H1 (cell line): ENCODE measurements around the gene CACNA1E. TPM values are rescaled to one million over a fixed set of nuclear protein-coding genes. Genes with fewer than 3 reads are reported as not detected.

Experiments
- CTCF ChIA-PET: fragments of 300-600 bp; sonication (Branson Sonifier 250); formaldehyde crosslinking; loops from one replicate; lab custom pipeline; 2021; ENCODE audit not compliant: partially characterized antibody; lab: Charles Lee
- POLR2A ChIA-PET: fragments of 300-600 bp; sonication (Branson Sonifier 250); formaldehyde crosslinking; loops from one replicate; lab custom pipeline; 2021; ENCODE audit warnings: inconsistent platforms; ENCODE audit not compliant: partially characterized antibody; lab: Charles Lee
- DNase-seq, 2 experiments: peaks; one replicate each; pipeline versions ENCODE4 v3.0.0 to v3.0.0-alpha.2; 2010 to 2022; ENCODE audit warnings: low spot score in 2 of 2, low read depth in 1 of 2, mixed read lengths in 1 of 2
- FAIRE-seq: peaks from 2 replicates; lab custom pipeline; 2011; peaks lifted over from hg19 to GRCh38; lab: Jason Lieb, UNC
- H2AFZ ChIP-seq: 2 replicates; pipeline ENCODE4 v1.8.1; 2012; ENCODE audit warnings: low read length, inconsistent platforms
- H2AK5ac ChIP-seq: 2 replicates; pipeline ENCODE4 v1.6.1; 2013; ENCODE audit warnings: low read depth, low read length
- H2BK120ac ChIP-seq: replicated peaks from 2 replicates; pipeline ENCODE3; 2013; ENCODE audit warnings: low read depth, low read length, inconsistent platforms
- H2BK12ac ChIP-seq: 2 replicates; pipeline ENCODE4 v1.6.1; 2013; ENCODE audit warnings: low read depth, low read length
- H2BK15ac ChIP-seq: 2 replicates; pipeline ENCODE4 v1.6.1; 2013; ENCODE audit warnings: low read length
- H2BK20ac ChIP-seq: 2 replicates; pipeline ENCODE4 v1.6.1; 2013; ENCODE audit warnings: low read length
- H2BK5ac ChIP-seq: 2 replicates; pipeline ENCODE4 v1.6.1; 2013; ENCODE audit warnings: low read depth, low read length
- H3K14ac ChIP-seq: 2 replicates; pipeline ENCODE4 v1.6.1; 2013; ENCODE audit warnings: inconsistent platforms; ENCODE audit not compliant: insufficient read length
- H3K18ac ChIP-seq: 2 replicates; pipeline ENCODE4 v1.6.1; 2013; ENCODE audit warnings: low read length; ENCODE audit errors: extremely low read depth
- H3K23ac ChIP-seq: 2 replicates; pipeline ENCODE4 v1.6.1; 2013; ENCODE audit warnings: inconsistent platforms; ENCODE audit not compliant: insufficient read length
- H3K23me2 ChIP-seq: 2 replicates; pipeline ENCODE4 v1.6.1; 2013; ENCODE audit warnings: low read depth, low read length
- H3K27ac ChIP-seq: 2 replicates; pipeline ENCODE4 v1.6.1; 2011; ENCODE audit warnings: low read depth, low read length, inconsistent platforms
- H3K27me3 ChIP-seq, 4 experiments: replicated peaks in 1 of 4; 1 replicate in 1 of 4; 2 replicates in 3 of 4; pipeline versions ENCODE4 v1.6.1 to v1.8.1; 2011 to 2013; ENCODE audit warnings: low read length in 3 of 4, mild to moderate bottlenecking in 3 of 4, inconsistent platforms in 2 of 4, mixed read lengths in 2 of 4, moderate library complexity in 1 of 4; ENCODE audit not compliant: control insufficient read depth in 3 of 4, insufficient read depth in 3 of 4; ENCODE audit errors: extremely low read depth in 1 of 4
- H3K36me3 ChIP-seq, 4 experiments: 2 replicates each; pipeline versions ENCODE4 v1.6.1 to v1.8.1; 2011 to 2013; ENCODE audit warnings: mild to moderate bottlenecking in 4 of 4, low read length in 3 of 4, moderate library complexity in 2 of 4, control low read depth in 1 of 4, inconsistent platforms in 1 of 4; ENCODE audit not compliant: insufficient read depth in 4 of 4, control insufficient read depth in 2 of 4
- H3K4ac ChIP-seq: replicated peaks from 2 replicates; pipeline ENCODE3; 2013; ENCODE audit warnings: low read length, low read depth, mixed read lengths, inconsistent platforms; ENCODE audit not compliant: insufficient read length
- H3K4me1 ChIP-seq, 4 experiments: replicated peaks in 1 of 4; 1 replicate in 1 of 4; 2 replicates in 3 of 4; pipeline versions ENCODE4 v1.6.1 to v1.8.1; 2011 to 2013; ENCODE audit warnings: low read length in 3 of 4, inconsistent platforms in 2 of 4, mixed read lengths in 1 of 4; ENCODE audit not compliant: insufficient read depth in 4 of 4, control insufficient read depth in 3 of 4
- H3K4me2 ChIP-seq, 2 experiments: 2 replicates each; pipeline versions ENCODE4 v1.6.1 to v1.8.1; 2011 to 2013; ENCODE audit warnings: low read depth in 2 of 2, low read length in 2 of 2, control low read depth in 1 of 2, inconsistent platforms in 1 of 2, mild to moderate bottlenecking in 1 of 2; ENCODE audit not compliant: insufficient read depth in 1 of 2
- H3K4me3 ChIP-seq, 4 experiments: fragments of 200-600, 300-600 bp in 1 of 4; sonication (generic), shearing (Covaris generic), sonication (Bioruptor Twin) in 1 of 4; 2 replicates each; pipeline versions ENCODE4 v1.5.1 to v1.8.1; 2011 to 2016; ENCODE audit warnings: low read length in 4 of 4, low read depth in 3 of 4, control low read depth in 2 of 4, inconsistent platforms in 2 of 4, mild to moderate bottlenecking in 2 of 4, mixed read lengths in 1 of 4, moderate library complexity in 1 of 4; ENCODE audit not compliant: insufficient read depth in 2 of 4; ENCODE audit errors: extremely low read depth in 1 of 4
- H3K56ac ChIP-seq: replicated peaks from 2 replicates; pipeline ENCODE3; 2013; ENCODE audit warnings: low read depth, mild to moderate bottlenecking, mixed read lengths, low read length, inconsistent platforms; ENCODE audit not compliant: insufficient read length
- H3K79me1 ChIP-seq: 2 replicates; pipeline ENCODE4 v1.6.1; 2013; ENCODE audit warnings: low read depth, low read length, control low read depth
- H3K79me2 ChIP-seq, 2 experiments: 2 replicates each; pipeline versions ENCODE4 v1.6.1 to v1.8.1; 2012 to 2013; ENCODE audit warnings: low read length in 2 of 2, mild to moderate bottlenecking in 2 of 2, inconsistent platforms in 1 of 2; ENCODE audit not compliant: insufficient read depth in 2 of 2, control insufficient read depth in 1 of 2
- H3K9ac ChIP-seq, 4 experiments: replicated peaks in 1 of 4; 1 replicate in 1 of 4; 2 replicates in 3 of 4; pipeline versions ENCODE4 v1.6.1 to v1.8.1; 2011 to 2013; ENCODE audit warnings: low read depth in 3 of 4, low read length in 3 of 4, control low read depth in 2 of 4, mild to moderate bottlenecking in 2 of 4, moderate library complexity in 2 of 4, inconsistent platforms in 1 of 4; ENCODE audit errors: extremely low read depth in 1 of 4
- H3K9me3 ChIP-seq, 2 experiments: 2 replicates each; pipeline versions ENCODE4 v1.6.1 to v1.8.1; 2012 to 2013; ENCODE audit warnings: mild to moderate bottlenecking in 2 of 2, moderate library complexity in 2 of 2, control low read depth in 1 of 2, inconsistent platforms in 1 of 2, low read depth in 1 of 2, low read length in 1 of 2, mixed read lengths in 1 of 2; ENCODE audit not compliant: insufficient read depth in 2 of 2
- H4K20me1 ChIP-seq, 2 experiments: replicated peaks in 1 of 2; 2 replicates each; pipeline versions ENCODE3 to v1.8.1; 2011 to 2013; ENCODE audit warnings: inconsistent platforms in 2 of 2, low read length in 2 of 2, mild to moderate bottlenecking in 1 of 2; ENCODE audit not compliant: insufficient read depth in 2 of 2, control insufficient read depth in 1 of 2
- H4K5ac ChIP-seq: 2 replicates; pipeline ENCODE4 v1.6.1; 2013; ENCODE audit warnings: low read length, low read depth, mixed read lengths, inconsistent platforms; ENCODE audit not compliant: insufficient read length
- H4K8ac ChIP-seq: 2 replicates; pipeline ENCODE4 v1.8.0; 2013; ENCODE audit warnings: mild to moderate bottlenecking, moderate library complexity, low read length, inconsistent platforms; ENCODE audit not compliant: insufficient read depth; ENCODE audit errors: extremely low read depth
- H4K91ac ChIP-seq: replicated peaks from 2 replicates; pipeline ENCODE3; 2013; ENCODE audit warnings: low read length, mixed read lengths, inconsistent platforms; ENCODE audit not compliant: insufficient read length
- ASH2L ChIP-seq: fragments of 200-600, 300-600 bp; sonication (generic); IDR thresholded peaks from one replicate; pipeline ENCODE4 v1.7.1; 2017; ENCODE audit warnings: low read length
- EP300 ChIP-seq, 2 experiments: IDR thresholded peaks; 1 replicate in 1 of 2; 2 replicates in 1 of 2; pipeline ENCODE4 v1.6.1; 2011 to 2012; ENCODE audit warnings: low read depth in 2 of 2, low read length in 2 of 2, mild to moderate bottlenecking in 2 of 2, borderline replicate concordance in 1 of 2, inconsistent platforms in 1 of 2, moderate library complexity in 1 of 2
- RFX5 ChIP-seq: IDR thresholded peaks from 2 replicates; pipeline ENCODE4 v1.6.1; 2011; ENCODE audit warnings: low read depth, low read length, improper control_type of control experiment, borderline replicate concordance
- WGBS, 2 experiments: shearing (Covaris generic) in 1 of 2; methylation state at CpG; one replicate each; pipeline versions ENCODE4 v1.1.6 to v1.1.7; 2013 to 2015; ENCODE audit warnings: low lambda C conversion rate in 2 of 2, mixed read lengths in 2 of 2, inconsistent platforms in 1 of 2, low coverage in 1 of 2, missing lambda C conversion rate in 1 of 2; ENCODE audit not compliant: insufficient replicate concordance in 2 of 2, insufficient coverage in 1 of 2, insufficient read length in 1 of 2; ENCODE audit errors: extremely low coverage in 1 of 2, missing lambda C conversion rate in 1 of 2; 5-methylcytosine and 5-hydroxymethylcytosine counted together
- polyA plus RNA-seq, 7 experiments: library from polyadenylated mRNA; depleted of rRNA in 3 of 7; stranded (reverse) in 5 of 7; unstranded in 2 of 7; fragments of >200 nt in 5 of 7; fragments of 200-250 nt in 2 of 7; gene quantifications; 1 replicate in 5 of 7; 2 replicates in 1 of 7; 4 replicates in 1 of 7; pipeline versions ENCODE4 v1.2.1 to v1.2.3, GENCODE V29; 2011 to 2013; ENCODE audit warnings: missing spikeins in 2 of 7, mixed read lengths in 2 of 7
- total RNA-seq: library from RNA; stranded (reverse); fragmentation: NEBNext Ultra II Directional; extraction: Animal tissue kit (Norgen Biotek cat#: 25700); gene quantifications from 2 replicates; pipeline ENCODE4 v1.2.1, GENCODE V29; 2021

Gene CACNA1E
- total and polyA plus RNA-seq, 2 of the 8 experiments (the other 6 are each of a cell fraction or from before 2014, with no cell fraction given): 0.98 to 1.3 TPM

DNA sequence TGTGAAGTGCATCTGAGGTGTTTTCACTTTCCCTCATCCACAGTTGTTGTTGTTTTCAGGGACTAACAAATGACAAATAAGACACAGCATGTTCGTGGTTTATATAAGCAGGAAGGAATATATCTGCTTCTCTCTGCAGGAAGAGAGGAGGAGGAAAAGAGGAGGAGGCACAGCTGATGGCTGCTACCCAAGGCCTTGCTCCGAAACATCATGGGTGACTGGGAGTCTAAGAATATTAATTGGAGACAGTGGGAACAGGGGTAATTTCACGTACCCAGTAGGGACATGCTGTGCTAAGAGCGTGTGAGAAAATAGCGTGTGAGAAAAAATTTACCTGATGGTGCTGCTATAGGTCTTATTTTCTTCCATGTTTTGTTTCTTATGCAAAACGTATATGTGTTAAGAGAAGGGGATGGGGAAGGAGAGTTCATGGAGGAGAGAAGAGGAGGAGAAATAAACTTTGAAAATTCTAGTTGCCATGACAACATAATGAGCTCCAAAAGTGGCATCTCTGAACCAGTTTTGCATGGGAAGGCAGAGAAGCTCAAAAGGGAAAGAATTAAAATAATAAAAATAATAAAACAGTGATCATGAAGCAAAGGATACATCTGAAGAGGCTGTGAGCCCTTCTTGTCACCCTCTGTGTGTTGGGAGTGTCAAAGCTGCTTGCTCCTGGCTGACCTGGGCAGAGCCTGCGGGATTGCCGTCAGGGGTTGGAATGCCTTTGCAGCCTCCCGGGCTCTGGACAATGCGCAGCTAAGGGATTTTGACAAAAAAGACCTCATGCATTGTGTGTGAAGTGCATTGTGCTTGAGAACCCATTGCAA, 192.0 kb downstream of the CACNA1E start:
- no peak for TF ChIP-seq RFX5
- TF ChIP-seq EP300 (IDR thresholded peaks at IDR 0.05; ENCODE audit: borderline replicate concordance in 1 of 2, low read depth in 2 of 2, low read length in 2 of 2): no peak
- TF ChIP-seq ASH2L: no peak
- TF ChIP-seq, all 59 proteins: peak for 0
- H3K36me3 ChIP-seq: no peaks in the 10 kb centered on the region
- no peak for DNase-seq
- H3K9ac ChIP-seq: no peak overlapping the region
- no peak overlapping the region for H2AK5ac ChIP-seq
- H3K27me3 ChIP-seq: no peaks in the 10 kb centered on the region
- ChIA-PET CTCF (interaction anchor here (0.7 to 6.0 kb wide), 27 partner anchors 9 to 267 kb away, joined by 3 to 66 read pairs (median 5); partner anchors contain the start of gene CACNA1E), POLR2A (no interaction called here)
- no peak overlapping the region for H2BK120ac ChIP-seq
- H3K23me2 ChIP-seq: no peaks in the 10 kb centered on the region
- H2BK5ac ChIP-seq: no peak overlapping the region
- no peak overlapping the region for H4K8ac ChIP-seq
- no peak overlapping the region for H3K4ac ChIP-seq
- H3K56ac ChIP-seq: no peak overlapping the region
- H3K18ac ChIP-seq: no peak overlapping the region
- H4K91ac ChIP-seq: no peak overlapping the region
- no peak overlapping the region for H3K4me3 ChIP-seq
- no peak for FAIRE-seq
- no peaks in the 10 kb centered on the region for H3K9me3 ChIP-seq
- H2BK20ac ChIP-seq: no peak overlapping the region; the same call in 1 of the 2 replicates
- no peaks in the 10 kb centered on the region for H3K79me1 ChIP-seq
- no peaks in the 10 kb centered on the region for H3K79me2 ChIP-seq
- 85% methylated on average over 10 of the region's 10 CpGs; no CpG with 5 or more reads in 1 of the 2 experiments for WGBS, 2 experiments
- no peak overlapping the region for H2BK12ac ChIP-seq
- no peak overlapping the region for H3K27ac ChIP-seq
- H4K5ac ChIP-seq: no peak overlapping the region
- peaks cover 0 to 5% (median 2%) of the 10 kb centered on the region in 4 experiments; a peak in 4 of 7 replicates for H3K4me1 ChIP-seq
- H2BK15ac ChIP-seq: no peak overlapping the region
- H3K4me2 ChIP-seq: no peak overlapping the region
- no peaks in the 10 kb centered on the region for H4K20me1 ChIP-seq
- no peak overlapping the region for H2AFZ ChIP-seq
- no peak overlapping the region for H3K14ac ChIP-seq
- no peak overlapping the region for H3K23ac ChIP-seq
